HG03469 (cell line): ENCODE measurements around the gene KIF9.
"Not testable (repeated sequence)": the region's sequence is repeated elsewhere in the genome, so short reads cannot be mapped to it uniquely, and the experiment has no call there.

ENCODE experiments used
- ATAC-seq: cut with Tn5 transposase; IDR thresholded peaks from one replicate; pipeline ENCODE4 v1.9.1; 2021; ENCODE audit warnings: mild to moderate bottlenecking, moderate library complexity, moderate number of reproducible peaks; ENCODE audit not compliant: unreplicated experiment

The KIF9 gene

DNA sequence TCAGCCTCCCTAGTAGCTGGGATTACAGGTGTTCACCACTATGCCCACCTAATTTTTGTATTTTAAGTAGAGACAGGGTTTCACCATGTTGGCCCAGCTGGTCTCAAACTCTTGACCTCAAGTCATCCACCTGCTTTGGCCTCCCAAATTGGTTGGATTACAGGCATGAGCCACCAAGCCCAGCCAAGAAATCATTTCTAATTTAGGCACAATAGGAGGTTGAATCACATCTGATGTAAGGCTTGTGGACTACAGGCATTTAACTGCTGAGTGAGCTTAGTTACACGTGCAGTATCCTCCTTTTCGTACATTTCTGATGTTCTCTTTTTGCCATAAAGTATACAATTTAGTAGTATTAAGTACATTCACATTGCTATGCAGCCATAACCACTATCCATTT, 87.6 kb downstream of the KIF9 start:
- no peak for ATAC-seq

DNA sequence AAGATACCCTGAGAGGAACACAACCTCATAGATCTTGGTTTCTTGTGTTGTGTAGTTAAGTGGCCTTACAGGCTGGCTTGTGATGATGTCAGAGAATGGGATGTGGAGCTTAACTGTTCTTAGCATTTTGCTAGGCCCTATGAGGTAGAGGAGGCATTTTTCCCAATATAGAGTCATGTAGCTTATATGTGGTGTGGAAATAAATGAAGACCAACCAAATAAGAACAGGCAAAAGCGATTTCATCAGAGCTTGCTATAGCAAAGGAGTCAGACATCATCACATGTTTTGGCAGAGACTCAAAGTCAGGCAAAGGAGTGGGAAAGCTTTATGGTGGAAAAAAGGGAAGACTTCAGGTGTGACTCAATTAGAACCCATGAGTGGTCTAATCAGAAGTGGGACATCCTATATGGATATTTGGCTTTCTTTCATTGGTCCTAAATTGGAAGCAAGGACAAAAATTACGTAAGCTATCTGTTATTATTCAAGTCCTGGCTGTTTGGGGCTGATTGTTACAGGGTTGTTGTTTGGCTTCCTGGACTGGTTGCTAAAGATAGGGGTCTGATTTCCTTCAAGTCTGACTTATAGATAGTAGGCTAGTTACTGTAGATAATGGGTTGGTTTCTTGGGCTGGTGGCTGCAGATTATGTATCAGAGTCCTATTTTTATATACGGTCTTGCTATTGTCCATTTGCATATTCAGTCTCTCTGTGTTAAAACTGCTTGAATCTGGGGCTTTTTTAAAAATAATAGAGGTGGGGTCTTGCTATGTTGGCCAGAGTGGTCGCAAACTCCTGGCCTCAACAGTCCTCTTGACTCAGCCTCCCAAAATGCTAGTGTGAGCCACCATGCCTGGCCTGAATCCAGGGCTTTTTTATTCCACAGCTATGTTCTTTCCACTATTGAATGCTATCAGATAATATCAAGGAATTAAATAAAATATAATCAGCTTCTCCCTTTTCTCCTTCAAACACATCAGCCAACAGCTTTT, 88.4 kb downstream of the KIF9 start:
- no peak for ATAC-seq

DNA sequence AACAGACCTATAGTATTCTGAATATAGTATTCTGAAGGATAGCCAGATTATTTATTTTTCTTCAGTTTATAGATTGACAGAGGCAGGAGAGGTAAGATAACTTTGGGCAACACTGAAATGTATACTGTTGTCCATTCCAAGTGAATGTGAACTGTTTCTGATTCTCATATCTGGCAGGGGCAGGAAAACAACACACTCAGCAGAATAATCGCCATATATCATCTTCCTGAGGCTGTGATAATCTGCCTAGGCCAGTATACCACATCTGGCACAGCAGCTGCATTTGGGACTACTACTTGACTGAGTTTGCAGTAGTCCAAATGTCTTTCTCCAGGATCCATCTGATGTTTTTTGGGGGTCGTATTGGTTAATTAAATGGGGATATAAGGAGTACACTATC, 96.3 kb downstream of the KIF9 start:
- no peak for ATAC-seq

DNA sequence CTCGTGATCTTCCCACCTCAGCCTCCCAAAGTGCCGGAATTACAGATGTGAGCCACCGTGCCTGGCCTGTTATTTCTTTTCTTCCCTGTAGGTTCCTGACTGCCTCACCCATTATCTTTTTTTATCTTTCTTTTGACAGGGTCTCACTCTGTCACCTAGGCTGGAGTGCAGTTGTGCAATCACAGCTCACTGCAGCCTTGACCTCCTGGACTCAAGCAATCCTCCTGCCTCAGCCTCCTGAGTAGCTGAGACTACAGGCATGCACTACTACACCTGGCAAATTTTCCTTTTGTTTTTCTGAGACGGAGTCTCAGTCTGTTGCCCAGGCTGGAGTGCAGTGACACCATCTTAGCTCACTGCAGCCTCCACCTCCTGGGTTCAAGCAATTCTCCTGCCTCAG, 100.9 kb downstream of the KIF9 start:
- ATAC-seq = not testable (repeated sequence)

DNA sequence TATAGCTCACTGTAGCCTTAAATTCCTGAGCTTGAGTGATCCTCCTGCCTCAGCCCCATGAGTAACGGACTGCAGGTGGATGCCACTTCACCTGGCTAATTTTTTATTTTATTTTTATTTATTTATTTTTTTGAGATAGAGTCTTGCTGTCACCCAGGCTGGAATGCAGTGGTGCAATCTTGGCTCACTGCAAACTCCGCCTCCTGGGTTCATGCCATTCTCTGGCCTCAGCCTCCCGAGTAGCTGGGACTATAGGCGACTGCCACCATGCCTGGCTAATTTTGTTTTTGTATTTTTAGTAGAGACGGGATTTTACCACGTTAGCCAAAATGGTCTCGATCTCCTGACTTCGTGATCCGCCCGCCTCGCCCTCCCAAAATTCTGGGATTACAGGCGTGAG, 102.6 kb downstream of the KIF9 start:
- ATAC-seq = not testable (repeated sequence)
